NCI-H2196 treated with DMSO at 0.1 percent for 48 hours (cell line): ENCODE measurements around the gene SCART1.
"Not testable (repeated sequence)": the region's sequence is repeated elsewhere in the genome, so short reads cannot be mapped to it uniquely, and the experiment has no call there.

Experiments
- DNase-seq: peaks from one replicate; lab custom pipeline; 2025; ENCODE audit not compliant: unreplicated experiment; lab: John Stamatoyannopoulos, UW

SCART1 gene

DNA sequence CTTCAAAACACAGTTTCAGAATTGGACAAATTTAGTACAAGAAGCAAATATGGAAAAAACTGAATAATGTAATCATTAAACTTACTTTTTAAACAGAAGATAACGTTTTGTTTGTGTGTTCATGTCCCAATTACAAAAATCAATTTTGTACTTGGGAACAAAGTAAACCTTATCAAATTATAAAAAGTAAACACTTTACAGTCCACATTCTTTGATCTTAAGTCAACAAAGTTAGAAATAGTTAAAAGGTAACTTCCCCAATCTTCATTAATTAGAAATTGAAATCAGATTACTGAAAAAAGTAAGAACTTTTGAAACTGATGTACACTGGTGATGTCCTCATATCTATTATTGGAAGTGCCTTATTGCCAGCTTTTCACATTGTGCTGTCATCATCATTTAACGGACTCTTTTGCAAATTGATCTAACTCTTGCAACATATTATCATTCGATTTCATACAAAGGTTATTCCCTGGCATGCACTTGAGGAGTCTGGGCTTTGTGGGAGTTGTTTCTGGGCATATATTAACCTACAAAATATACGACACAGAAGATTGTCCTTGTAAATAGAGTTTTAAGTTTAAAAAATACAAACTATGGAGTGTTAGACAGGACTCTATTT, 58.3 kb downstream of the SCART1 start:
- no peak for DNase-seq

- DNase-seq: no peak
Observed at GRCh38 chr10:133515471-133515870, 61.7 kb downstream of the SCART1 start.

- DNase-seq: no peak
Observed at GRCh38 chr10:133516057-133516456, 62.3 kb downstream of the SCART1 start.

DNA sequence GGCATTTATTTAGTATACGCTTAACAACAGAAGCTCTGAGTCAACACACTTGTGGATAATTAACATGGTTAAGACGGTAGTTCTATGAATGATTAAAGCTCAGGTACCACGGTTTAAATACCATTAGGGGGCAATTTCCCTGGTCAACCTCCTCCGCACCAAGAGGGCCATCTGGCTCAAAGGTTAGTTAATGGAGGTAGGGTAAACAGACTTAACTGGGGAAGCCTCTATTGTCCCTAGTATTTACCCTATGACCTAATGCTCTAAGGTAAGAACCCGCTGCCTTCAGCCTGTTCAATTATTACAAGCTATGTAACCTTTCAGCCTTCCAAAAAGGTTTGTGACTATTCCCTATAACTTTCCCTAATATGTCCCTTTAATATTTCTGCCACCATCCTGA, 64.8 kb downstream of the SCART1 start:
- DNase-seq: not testable (repeated sequence)
